Astrocyte (in vitro differentiated cells and primary cell): ENCODE results near the gene JAKMIP3.

ENCODE experiments used
- CTCF ChIP-seq: IDR thresholded peaks from 2 replicates; pipeline ENCODE4 v1.5.1; 2011; ENCODE audit warnings: low read depth, mild to moderate bottlenecking, inconsistent platforms, low read length, moderate library complexity; ENCODE audit not compliant: insufficient read depth
- EZH2 ChIP-seq: IDR thresholded peaks from 2 replicates; pipeline ENCODE4 v1.6.1; 2012; ENCODE audit warnings: mild to moderate bottlenecking, low read length, inconsistent platforms; ENCODE audit not compliant: insufficient read depth

- TF ChIP-seq CTCF (no peak), EZH2 (no peak)
Observed at GRCh38 chr10:132065491-132066105, at the start of gene JAKMIP3.
